HCT116 (cell line): ENCODE data around the gene LRRC43.

ENCODE experiments used
- CTCF ChIP-seq, 3 experiments: fragments of 200-600 bp in 1 of 3; sonication (generic) in 1 of 3; IDR thresholded peaks in 2 of 3; conservative IDR thresholded peaks in 1 of 3; 2 replicates each; pipeline ENCODE4 v1.5.1; 2012 to 2017; ENCODE audit warnings: low read depth in 2 of 3, low read length in 2 of 3, antibody characterized with exemption in 1 of 3, borderline replicate concordance in 1 of 3, control low read depth in 1 of 3, mild to moderate bottlenecking in 1 of 3, mixed read lengths in 1 of 3, mixed run types in 1 of 3, moderate library complexity in 1 of 3; ENCODE audit not compliant: insufficient read depth in 1 of 3
- EZH2 ChIP-seq: fragments of 200-600 bp; sonication (generic); IDR thresholded peaks from 2 replicates; pipeline ENCODE4 v1.6.1; 2017; ENCODE audit warnings: antibody characterized with exemption, mixed run types
- FOSL1 ChIP-seq: IDR thresholded peaks from 2 replicates; pipeline ENCODE4 v1.6.1; 2012; ENCODE audit warnings: low read depth
- TCF7L2 ChIP-seq: IDR thresholded peaks from 2 replicates; pipeline ENCODE4 v1.7.0; 2011; ENCODE audit warnings: borderline replicate concordance, inconsistent platforms; ENCODE audit not compliant: insufficient read depth, insufficient read length; ENCODE audit errors: extremely low read depth

- no peak for TF ChIP-seq CTCF (IDR thresholded peaks at IDR 0.05 in 2 of 3, conservative IDR thresholded peaks at IDR 0.05 in 1 of 3; ENCODE audit: borderline replicate concordance in 1 of 3, insufficient read depth in 1 of 3, low read depth in 2 of 3, low read length in 2 of 3)
- no peak for TF ChIP-seq FOSL1
- TF ChIP-seq TCF7L2, result no peak
- no peak for TF ChIP-seq EZH2
Observed at GRCh38 chr12:122152754-122153153, 30.2 kb upstream of the LRRC43 start.
